Stimulated activated naive CD8-positive, alpha-beta T cell treated with anti-CD3 and anti-CD28 coated beads, Interleukin-15, Interleukin-2, amounts not matched to agents 100 U/mL and 50 U/mL, for 24 hours (primary cell): Measurements from ENCODE around the gene SLC35G1.

Experiments
- ATAC-seq: fragments of 150-1000 bp; cut with Tn5 transposase; one replicate; pipeline ENCODE4 v1.10.0; 2021
- DNase-seq: peaks from one replicate; pipeline ENCODE4 v3.0.0; 2021

SLC35G1 gene

DNA sequence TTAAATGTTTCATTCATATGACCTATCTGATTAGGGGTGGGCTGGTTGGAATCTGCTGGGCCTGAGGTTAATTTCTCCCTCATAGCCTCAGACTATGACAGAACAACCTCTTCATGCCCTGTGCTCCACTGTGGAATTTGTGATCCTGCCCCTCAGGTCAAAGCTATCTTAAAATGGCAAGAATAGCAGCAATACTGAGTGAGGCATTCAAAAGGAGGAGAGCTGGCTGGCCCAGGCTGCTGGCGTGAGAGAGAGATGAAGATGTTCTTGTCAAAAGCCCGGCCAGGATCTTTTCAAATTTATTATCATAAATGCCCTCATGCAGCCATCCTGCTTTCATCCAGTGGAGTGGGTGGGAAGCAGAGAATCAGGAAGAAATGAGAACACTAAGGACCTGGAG, 58.1 kb downstream of the SLC35G1 start:
- DNase-seq (no peak), ATAC-seq (no peak)
